Measurements from ENCODE around the gene MGME1.
A peak's percentile ranks its signal among the peaks of the same experiment; 100 is the strongest.
"Not testable (repeated sequence)": the region's sequence is repeated elsewhere in the genome, so short reads cannot be mapped to it uniquely, and the experiment has no call there.

MGME1 gene

GRCh38 chr20:17995967-17996819 lies 27.4 kb downstream of the MGME1 start:
- peak; percentile 31 to 57 for DNase-seq

- no peak for DNase-seq
Measured at GRCh38 chr20:17998446-17998845, 29.6 kb downstream of the MGME1 start.

GRCh38 chr20:17999566-17999965 lies 30.7 kb downstream of the MGME1 start:
- no peak for DNase-seq

GRCh38 chr20:18001131-18001921 lies 32.5 kb downstream of the MGME1 start:
- no peak for DNase-seq

DNA sequence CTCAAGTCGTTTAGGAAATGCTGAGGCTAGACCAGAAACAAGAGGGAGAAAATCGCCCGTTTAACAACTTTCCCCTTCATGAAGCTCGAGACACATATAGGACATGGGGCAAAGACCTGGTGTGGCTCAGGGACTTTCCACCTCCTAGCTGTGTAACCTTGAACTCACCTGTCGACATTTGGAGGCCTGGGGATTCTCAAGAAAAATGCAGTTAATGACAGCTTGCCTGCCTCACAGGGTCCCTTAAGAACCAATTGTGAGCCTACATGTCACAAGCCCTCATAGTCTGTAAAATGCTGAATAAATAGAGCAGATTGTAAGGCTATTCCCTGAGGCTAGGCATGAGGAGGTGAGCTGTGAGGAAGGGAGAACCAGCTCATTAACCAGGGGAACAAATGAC lies 35.1 kb downstream of the MGME1 start:
- no peak for DNase-seq

DNA sequence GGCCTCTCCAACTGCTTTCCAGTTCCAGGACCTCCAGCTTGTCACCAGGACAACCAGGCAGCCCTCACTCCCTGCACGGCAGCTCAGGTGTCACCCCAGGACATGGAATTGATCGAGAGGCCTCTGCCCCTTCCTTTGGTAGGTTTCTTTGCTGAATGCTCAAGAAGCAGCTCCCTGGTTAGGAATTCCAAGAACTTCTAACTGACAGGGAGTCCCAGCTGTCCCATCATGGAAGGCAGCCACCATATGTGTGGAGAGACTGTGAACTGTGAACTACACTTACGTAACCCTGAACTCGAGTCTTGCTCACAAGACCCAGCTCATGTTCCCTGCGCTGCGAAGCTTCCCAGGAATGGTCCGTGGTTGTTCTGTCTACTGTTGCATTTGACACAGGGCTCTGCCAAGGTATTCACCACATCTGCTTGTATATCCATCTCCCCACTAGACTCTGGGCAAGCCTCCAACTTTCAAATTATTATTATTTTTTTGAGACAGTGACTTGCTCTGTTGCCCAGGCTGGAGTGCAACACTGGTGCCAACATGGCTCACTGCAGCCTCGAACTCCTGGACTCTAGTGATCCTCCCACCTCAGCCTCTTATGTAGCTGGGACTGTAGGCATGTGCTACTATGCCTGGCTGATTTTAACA lies 35.7 kb downstream of the MGME1 start:
- DNase-seq: no peak

GRCh38 chr20:18005170-18005989 lies 36.6 kb downstream of the MGME1 start:
- no peak for DNase-seq

DNA sequence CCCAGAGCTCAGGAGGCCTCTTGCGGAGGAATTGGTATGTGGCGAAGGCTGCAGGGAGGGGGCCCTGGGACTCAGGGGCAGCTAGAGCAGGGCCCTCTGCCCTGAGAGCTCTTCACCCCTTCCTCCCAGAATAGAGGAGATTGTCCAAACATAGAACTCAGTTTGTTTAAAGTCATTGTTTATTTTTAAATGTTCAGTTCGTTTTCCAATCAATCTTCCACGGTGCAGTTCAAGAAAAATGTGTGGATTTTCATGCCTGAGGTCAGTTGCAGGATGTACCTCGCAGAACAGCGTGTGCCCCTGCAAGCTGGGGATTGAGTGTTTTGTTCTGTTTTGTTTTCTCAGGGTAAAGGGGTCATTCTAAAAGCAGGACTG lies 37.2 kb downstream of the MGME1 start:
- no peak for DNase-seq

- DNase-seq: no peak
Measured at GRCh38 chr20:18006684-18007083, 37.9 kb downstream of the MGME1 start.

DNA sequence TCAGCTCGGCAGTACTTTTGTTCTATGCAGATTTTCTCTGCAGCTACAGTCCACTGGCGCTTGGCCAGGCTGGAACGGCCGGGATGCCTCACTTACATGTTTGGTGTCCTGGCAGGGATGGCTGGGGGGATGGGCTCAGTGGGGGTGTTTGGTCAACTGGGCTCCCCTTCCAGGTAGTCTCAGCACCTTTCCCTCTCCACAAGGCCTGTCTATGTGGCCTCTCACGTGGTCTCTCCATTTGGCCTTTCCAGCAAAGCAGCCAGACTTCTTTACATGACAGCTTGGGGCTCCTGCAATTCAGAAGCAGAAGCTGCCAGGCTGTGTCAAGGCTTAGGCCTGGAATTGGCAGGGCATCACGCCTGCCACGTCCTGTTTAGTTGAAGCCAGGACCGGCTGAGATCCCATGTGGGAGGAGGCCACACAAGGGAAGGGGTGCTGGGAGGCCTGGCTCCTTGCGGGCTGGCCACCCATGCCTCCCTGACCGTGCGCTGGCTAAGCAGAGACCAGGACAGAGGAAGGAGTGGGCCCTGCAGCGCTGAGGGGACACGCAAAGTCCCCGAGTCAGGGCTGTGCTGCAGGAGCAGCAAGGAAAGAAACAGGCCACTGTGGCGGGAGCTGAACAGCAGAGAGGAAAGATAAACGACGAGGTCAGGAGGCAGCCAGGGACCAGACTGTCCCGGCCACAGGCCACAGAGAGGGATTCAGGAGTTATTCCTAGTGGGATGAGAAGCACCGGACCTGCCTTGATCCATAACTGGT lies 38.9 kb downstream of the MGME1 start:
- peak in 1 of 2 experiments; percentile 6 for DNase-seq

- DNase-seq: peak; percentile 63 to 69
Measured at GRCh38 chr20:18009116-18009515, 40.3 kb downstream of the MGME1 start.

DNA sequence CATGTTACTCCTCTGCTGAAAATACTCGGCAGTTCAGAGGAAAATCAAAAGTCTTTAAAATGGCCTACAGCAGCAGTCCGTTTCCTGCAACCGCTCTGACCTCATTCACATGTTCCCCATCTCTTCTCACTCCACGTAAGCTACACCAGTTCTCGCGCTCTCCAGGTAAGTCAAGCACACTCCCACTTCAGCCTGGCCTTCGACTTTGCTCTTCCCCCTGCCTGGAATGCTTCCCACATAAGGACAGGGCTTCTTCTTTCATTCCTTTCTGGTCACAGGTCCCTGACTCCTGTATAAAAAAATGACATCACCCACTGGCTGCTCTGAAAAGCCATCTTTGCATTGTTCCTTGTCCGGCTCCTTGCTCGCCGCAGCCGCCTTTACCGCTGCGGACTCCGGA lies 42.7 kb downstream of the MGME1 start:
- DNase-seq: no peak

DNA sequence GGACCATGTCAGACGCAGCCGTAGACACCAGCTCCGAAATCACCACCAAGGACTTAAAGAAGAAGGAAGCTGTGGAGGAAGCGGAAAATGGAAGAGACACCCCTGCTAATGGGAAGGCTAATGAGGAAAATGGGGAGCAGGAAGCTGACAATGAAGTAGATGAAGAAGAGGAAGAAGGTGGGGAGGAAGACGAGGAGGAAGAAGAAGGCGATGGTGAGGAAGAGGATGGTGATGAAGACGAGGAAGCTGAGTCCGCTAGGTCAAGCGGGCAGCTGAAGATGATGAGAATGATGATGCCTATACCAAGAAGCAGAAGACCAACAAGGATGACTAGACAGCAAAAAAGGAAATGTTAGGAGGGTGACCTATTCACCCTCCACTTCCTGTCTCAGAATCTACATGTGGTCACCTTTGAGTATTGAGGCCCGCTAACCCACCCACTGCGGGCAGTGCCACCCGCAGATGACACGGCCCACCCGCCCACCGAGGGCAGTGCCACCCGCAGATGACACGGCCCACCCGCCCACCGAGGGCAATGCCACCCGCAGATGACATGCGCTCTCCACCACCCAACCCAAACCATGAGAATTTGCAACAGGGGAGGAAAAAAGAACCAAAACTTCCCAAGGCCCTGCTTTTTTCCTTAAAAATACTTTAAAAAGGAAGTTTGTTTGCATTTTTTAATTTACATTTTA lies 43.3 kb downstream of the MGME1 start:
- DNase-seq: no peak

DNA sequence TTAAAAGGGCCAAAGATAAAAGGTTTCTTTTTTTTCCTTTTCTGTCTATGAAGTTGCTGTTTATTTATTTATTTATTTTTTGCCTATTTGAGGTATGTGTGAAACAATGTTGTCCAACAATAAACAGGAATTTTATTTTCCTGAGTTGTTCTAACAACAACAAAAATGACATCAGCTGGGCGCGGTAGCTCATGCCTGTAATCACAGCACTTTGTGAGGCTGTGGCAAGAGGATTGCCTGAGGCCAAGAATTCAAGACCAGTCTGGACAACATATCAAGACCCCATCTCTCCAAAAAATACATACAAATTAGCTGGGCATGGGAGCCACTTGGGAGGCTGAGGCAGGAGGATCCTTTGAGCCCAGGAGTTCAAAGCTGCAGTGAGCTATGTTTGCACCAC lies 44.1 kb downstream of the MGME1 start:
- DNase-seq: no peak

GRCh38 chr20:18014411-18014810 lies 45.6 kb downstream of the MGME1 start:
- DNase-seq: no peak

DNA sequence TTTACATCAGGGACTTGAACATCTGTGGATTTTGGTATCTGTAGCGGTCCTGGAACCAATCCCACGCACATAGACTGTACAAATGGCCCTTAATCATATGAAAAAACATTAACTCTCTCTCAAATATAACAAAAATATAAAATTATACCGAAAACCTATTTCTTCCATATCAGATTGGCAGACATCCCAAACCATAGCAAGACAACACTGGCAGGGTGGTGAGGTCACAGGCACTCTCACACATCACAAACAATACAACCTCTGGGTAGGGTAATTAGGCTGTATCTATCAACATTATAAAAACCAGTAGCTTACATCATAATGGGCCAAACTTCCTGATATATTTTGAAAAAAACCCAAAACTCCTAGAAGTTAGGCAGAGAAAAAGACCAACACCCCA lies 48.0 kb downstream of the MGME1 start:
- no peak for DNase-seq

GRCh38 chr20:18018100-18018499 lies 49.3 kb downstream of the MGME1 start:
- DNase-seq: no peak

- DNase-seq: peak in 1 of 2 experiments; percentile 15
Measured at GRCh38 chr20:18019068-18019467, 50.2 kb downstream of the MGME1 start.

DNA sequence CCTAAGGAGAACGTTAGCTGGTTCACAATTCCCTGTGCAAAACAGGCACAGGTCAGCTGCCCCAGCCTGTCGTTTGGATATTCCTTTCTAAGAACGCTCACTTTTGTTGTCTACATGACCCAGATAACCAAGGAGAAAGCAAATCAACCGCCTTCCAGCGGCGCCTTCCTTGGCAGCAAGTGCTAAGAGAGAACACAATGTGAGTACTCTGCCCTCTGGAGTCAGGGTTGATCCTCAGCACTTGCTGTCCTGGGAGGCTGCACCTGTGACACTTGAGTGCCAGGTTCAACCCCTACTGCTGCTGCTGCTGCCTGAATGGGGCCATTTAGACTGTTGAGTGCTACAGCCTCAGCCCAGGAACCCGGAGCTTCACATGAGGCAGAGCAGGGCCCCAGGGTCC lies 52.1 kb downstream of the MGME1 start:
- DNase-seq: no peak

DNA sequence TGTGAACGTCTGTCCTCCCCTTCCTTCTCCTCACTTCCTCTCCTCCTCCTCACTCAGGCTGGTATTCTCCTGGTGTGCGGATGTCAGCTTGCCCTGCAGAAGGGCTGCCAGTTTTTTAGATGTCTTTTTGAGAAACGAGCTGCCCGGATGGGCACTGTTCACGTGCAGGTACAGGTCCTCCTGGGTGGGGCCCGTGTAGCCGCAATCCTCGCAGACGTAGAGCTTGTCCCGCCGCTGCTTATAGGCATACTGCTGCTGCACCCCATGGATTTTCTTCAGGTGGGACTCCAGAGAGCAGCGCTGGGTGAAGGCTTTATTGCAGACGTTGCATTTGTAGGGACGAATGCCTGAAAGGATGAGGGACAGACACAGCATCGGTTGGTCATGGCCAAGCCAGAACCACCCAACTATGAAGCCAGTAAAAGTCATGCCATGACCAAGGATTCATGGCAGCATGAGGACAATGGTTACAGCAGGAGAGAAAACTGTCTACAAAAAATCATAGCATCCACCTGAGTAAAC lies 55.8 kb downstream of the MGME1 start:
- DNase-seq: no peak

GRCh38 chr20:18027011-18027410 lies 58.2 kb downstream of the MGME1 start:
- not testable (repeated sequence) for DNase-seq

All from NCI-H524 (cell line).